Glutamatergic neuron (in vitro differentiated cells): ENCODE data around the gene NCAPG2. TPM values are rescaled to one million over a fixed set of nuclear protein-coding genes. Genes with fewer than 3 reads are reported as not detected.
A peak's percentile ranks its signal among the peaks of the same experiment; 100 is the strongest.

Experiments
- DNase-seq: peaks from one replicate; pipeline ENCODE4 v3.0.0; 2022
- H3K27ac Mint-ChIP-seq: one replicate; pipeline ENCODE4 v1.8.0; 2020; ENCODE audit warnings: mild to moderate bottlenecking, mixed read lengths, inconsistent platforms; ENCODE audit not compliant: unreplicated experiment
- H3K27me3 Mint-ChIP-seq: one replicate; pipeline ENCODE4 v1.8.0; 2020; ENCODE audit warnings: mild to moderate bottlenecking, moderate library complexity, mixed read lengths, inconsistent platforms; ENCODE audit not compliant: unreplicated experiment
- H3K36me3 Mint-ChIP-seq: one replicate; pipeline ENCODE4 v1.8.0; 2020; ENCODE audit warnings: mild to moderate bottlenecking, mixed read lengths, inconsistent platforms; ENCODE audit not compliant: unreplicated experiment
- H3K4me1 Mint-ChIP-seq: one replicate; pipeline ENCODE4 v1.8.0; 2020; ENCODE audit warnings: mild to moderate bottlenecking, low read depth, mixed read lengths, inconsistent platforms; ENCODE audit not compliant: unreplicated experiment
- H3K4me3 Mint-ChIP-seq: one replicate; pipeline ENCODE4 v1.8.0; 2020; ENCODE audit warnings: mild to moderate bottlenecking, mixed read lengths, inconsistent platforms; ENCODE audit not compliant: unreplicated experiment
- H3K9me3 Mint-ChIP-seq: one replicate; pipeline ENCODE4 v1.8.0; 2020; ENCODE audit warnings: mild to moderate bottlenecking, moderate library complexity, mixed read lengths, inconsistent platforms; ENCODE audit not compliant: unreplicated experiment
- CTCF ChIP-seq: fragments of 200-600 bp; sonication (generic); IDR thresholded peaks from one replicate; pipeline ENCODE4 v1.5.0; 2021; ENCODE audit not compliant: partially characterized antibody, unreplicated experiment
- total RNA-seq: library from RNA; stranded (reverse); fragmentation: NEBNext Ultra II Directional; extraction: Animal tissue kit (Norgen Biotek cat#: 25700); gene quantifications from one replicate; pipeline ENCODE4 v1.2.1, GENCODE V29; 2021; ENCODE audit not compliant: unreplicated experiment

Gene NCAPG2
- total RNA-seq, 1 donor from 2014 or later = 27.2 TPM

- Mint-ChIP-seq H3K4me3 (no peak overlapping the region), H3K27me3 (peaks cover 1% of the 10 kb centered on the region), H3K4me1 (peaks cover 14% of the 10 kb centered on the region), H3K27ac (peak overlapping the region; percentile 64), H3K36me3 (no peaks in the 10 kb centered on the region), H3K9me3 (no peaks in the 10 kb centered on the region)
- no peak for TF ChIP-seq CTCF
- no peak for DNase-seq
Observed at GRCh38 chr7:158648787-158649186, 55.8 kb downstream of the NCAPG2 start.

- no peak for TF ChIP-seq CTCF
- H3K4me1 Mint-ChIP-seq = peaks cover 14% of the 10 kb centered on the region
- peaks cover 1% of the 10 kb centered on the region for H3K27me3 Mint-ChIP-seq
- H3K4me3 Mint-ChIP-seq = no peak overlapping the region
- no peak for DNase-seq
- no peaks in the 10 kb centered on the region for H3K36me3 Mint-ChIP-seq
- no peak overlapping the region for H3K27ac Mint-ChIP-seq
- H3K9me3 Mint-ChIP-seq = no peaks in the 10 kb centered on the region
Observed at GRCh38 chr7:158648168-158648567, 56.4 kb downstream of the NCAPG2 start.

GRCh38 chr7:158647475-158647792 is 57.2 kb downstream of the NCAPG2 start:
- Mint-ChIP-seq H3K4me3 (no peak overlapping the region), H3K9me3 (no peaks in the 10 kb centered on the region), H3K27me3 (peaks cover 1% of the 10 kb centered on the region), H3K27ac (no peak overlapping the region), H3K36me3 (no peaks in the 10 kb centered on the region), H3K4me1 (peaks cover 14% of the 10 kb centered on the region)
- DNase-seq = no peak
- TF ChIP-seq CTCF = no peak

- TF ChIP-seq CTCF = peak; percentile 62
- Mint-ChIP-seq H3K4me1 (peaks cover 11% of the 10 kb centered on the region), H3K9me3 (no peaks in the 10 kb centered on the region), H3K4me3 (no peak overlapping the region), H3K36me3 (no peaks in the 10 kb centered on the region), H3K27ac (no peak overlapping the region), H3K27me3 (peaks cover 1% of the 10 kb centered on the region)
- DNase-seq = peak; percentile 32
Observed at GRCh38 chr7:158646766-158647474, 57.7 kb downstream of the NCAPG2 start.

GRCh38 chr7:158645842-158646241 is 58.8 kb downstream of the NCAPG2 start:
- no peak for DNase-seq
- Mint-ChIP-seq H3K9me3 (no peaks in the 10 kb centered on the region), H3K27ac (peak overlapping the region; percentile 85), H3K27me3 (no peaks in the 10 kb centered on the region), H3K4me3 (no peak overlapping the region), H3K4me1 (peaks cover 6% of the 10 kb centered on the region), H3K36me3 (no peaks in the 10 kb centered on the region)
- TF ChIP-seq CTCF = no peak
